Mammary epithelial cell (primary cell): ENCODE measurements around the gene SIAH3.
"Not testable (repeated sequence)": the region's sequence is repeated elsewhere in the genome, so short reads cannot be mapped to it uniquely, and the experiment has no call there.

ENCODE experiments used
- EZH2 ChIP-seq: IDR thresholded peaks from 2 replicates; pipeline ENCODE4 v1.6.1; 2012; ENCODE audit warnings: low read length, inconsistent platforms, borderline replicate concordance
- TF ChIP-seq, protein P1 (sequence below), 2 donors: IDR thresholded peaks in 1 of 2; conservative IDR thresholded peaks in 1 of 2; 2 replicates each; pipeline ENCODE4 v1.5.1; 2011 to 2012; ENCODE audit warnings: inconsistent platforms in 2 of 2, low read length in 2 of 2, mild to moderate bottlenecking in 2 of 2, control low read depth in 1 of 2, low read depth in 1 of 2; ENCODE audit not compliant: insufficient read depth in 1 of 2; ENCODE audit errors: extremely low read depth in 1 of 2

DNA sequence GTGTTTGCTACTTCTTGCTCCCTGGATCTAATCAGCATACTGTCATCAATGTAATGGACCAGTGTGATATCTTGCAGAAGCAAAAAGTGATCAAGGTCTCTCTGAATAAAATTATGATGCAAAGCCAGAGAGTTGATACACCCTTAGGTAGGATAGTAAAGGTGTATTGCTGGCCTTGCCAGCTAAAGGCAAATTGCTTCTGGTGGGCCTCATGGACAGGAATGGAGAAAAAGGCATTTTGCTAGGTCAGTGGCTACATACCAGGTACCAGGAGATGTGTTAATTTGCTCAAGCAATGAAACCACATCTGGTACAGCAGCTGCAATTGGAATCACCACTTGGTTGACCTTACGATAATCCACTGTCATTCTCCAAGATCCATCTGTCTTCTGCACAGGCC, 95.1 kb downstream of the SIAH3 start:
- TF ChIP-seq, protein P1, sequence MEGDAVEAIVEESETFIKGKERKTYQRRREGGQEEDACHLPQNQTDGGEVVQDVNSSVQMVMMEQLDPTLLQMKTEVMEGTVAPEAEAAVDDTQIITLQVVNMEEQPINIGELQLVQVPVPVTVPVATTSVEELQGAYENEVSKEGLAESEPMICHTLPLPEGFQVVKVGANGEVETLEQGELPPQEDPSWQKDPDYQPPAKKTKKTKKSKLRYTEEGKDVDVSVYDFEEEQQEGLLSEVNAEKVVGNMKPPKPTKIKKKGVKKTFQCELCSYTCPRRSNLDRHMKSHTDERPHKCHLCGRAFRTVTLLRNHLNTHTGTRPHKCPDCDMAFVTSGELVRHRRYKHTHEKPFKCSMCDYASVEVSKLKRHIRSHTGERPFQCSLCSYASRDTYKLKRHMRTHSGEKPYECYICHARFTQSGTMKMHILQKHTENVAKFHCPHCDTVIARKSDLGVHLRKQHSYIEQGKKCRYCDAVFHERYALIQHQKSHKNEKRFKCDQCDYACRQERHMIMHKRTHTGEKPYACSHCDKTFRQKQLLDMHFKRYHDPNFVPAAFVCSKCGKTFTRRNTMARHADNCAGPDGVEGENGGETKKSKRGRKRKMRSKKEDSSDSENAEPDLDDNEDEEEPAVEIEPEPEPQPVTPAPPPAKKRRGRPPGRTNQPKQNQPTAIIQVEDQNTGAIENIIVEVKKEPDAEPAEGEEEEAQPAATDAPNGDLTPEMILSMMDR (conservative IDR thresholded peaks at IDR 0.05 in 1 of 2, IDR thresholded peaks at IDR 0.05 in 1 of 2; ENCODE audit: extremely low read depth in 1 of 2, insufficient read depth in 1 of 2, low read depth in 1 of 2, low read length in 2 of 2) = not testable (repeated sequence)
- TF ChIP-seq EZH2 = not testable (repeated sequence)
